SK-N-SH (cell line): ENCODE measurements around the gene TRPC4AP. TPM values are rescaled to one million over a fixed set of nuclear protein-coding genes. Genes with fewer than 3 reads are reported as not detected.

Source experiments
- CTCF ChIA-PET: fragments of 300-600, 350-600 bp; formaldehyde crosslinking; extraction: SDS; loops from one replicate; lab custom pipeline; 2021; lab: Yijun Ruan, JAX
- POLR2A ChIA-PET: fragments of 350-600 bp; sonication (Branson Sonifier 250); formaldehyde crosslinking; extraction: SDS; loops from one replicate; lab custom pipeline; 2020; ENCODE audit warnings: antibody characterized with exemption, inconsistent platforms; lab: Yijun Ruan, JAX
- DNase-seq: peaks from one replicate; pipeline ENCODE4 v3.0.0; 2012
- H2AFZ ChIP-seq: fragments of 200-600 bp; sonication (generic); 2 replicates; pipeline ENCODE4 v1.8.1; 2016; ENCODE audit warnings: antibody characterized with exemption, mild to moderate bottlenecking, low read depth
- H3F3A ChIP-seq: fragments of 200-600 bp; sonication (generic); replicated peaks from 2 replicates; pipeline ENCODE3; 2016; ENCODE audit warnings: antibody characterized with exemption, mild to moderate bottlenecking; ENCODE audit not compliant: insufficient read depth
- H3K27ac ChIP-seq, 2 experiments: fragments of 200-500 bp in 1 of 2; fragments of 200-600 bp in 1 of 2; sonication (Bioruptor generic) in 1 of 2; sonication (generic), shearing (Covaris generic) in 1 of 2; 2 replicates each; pipeline versions ENCODE4 v1.5.1 to v1.6.1; 2014 to 2016; ENCODE audit warnings: low read depth in 2 of 2, inconsistent platforms in 1 of 2, low read length in 1 of 2, mild to moderate bottlenecking in 1 of 2, mixed read lengths in 1 of 2
- H3K27me3 ChIP-seq: fragments of 200-600 bp; sonication (generic), shearing (Covaris generic); 2 replicates; pipeline ENCODE4 v1.6.1; 2016; ENCODE audit warnings: mixed run types; ENCODE audit not compliant: insufficient read depth
- H3K36me3 ChIP-seq, 2 experiments: fragments of 200-500 bp in 1 of 2; fragments of 200-600 bp in 1 of 2; sonication (Bioruptor generic) in 1 of 2; sonication (generic) in 1 of 2; replicated peaks in 1 of 2; 2 replicates each; pipeline versions ENCODE3 to v1.5.1; 2014 to 2016; ENCODE audit warnings: low read length in 1 of 2, mild to moderate bottlenecking in 1 of 2; ENCODE audit not compliant: insufficient read depth in 2 of 2, control insufficient read depth in 1 of 2
- H3K4me1 ChIP-seq, 2 experiments: fragments of 200-500 bp in 1 of 2; fragments of 200-600 bp in 1 of 2; sonication (Bioruptor generic) in 1 of 2; sonication (generic), shearing (Covaris generic) in 1 of 2; 2 replicates each; pipeline versions ENCODE4 v1.5.1 to v1.6.1; 2014 to 2016; ENCODE audit warnings: low read depth in 1 of 2, low read length in 1 of 2, mixed run types in 1 of 2; ENCODE audit not compliant: insufficient read depth in 2 of 2, control insufficient read depth in 1 of 2
- H3K4me2 ChIP-seq: fragments of 200-600 bp; sonication (generic), shearing (Covaris generic); 2 replicates; pipeline ENCODE4 v1.6.1; 2017; ENCODE audit warnings: mixed run types
- H3K4me3 ChIP-seq, 2 experiments: fragments of 200-500 bp in 1 of 2; fragments of 200-600 bp in 1 of 2; sonication (Bioruptor generic) in 1 of 2; sonication (generic), shearing (Covaris generic) in 1 of 2; 2 replicates each; pipeline versions ENCODE4 v1.5.1 to v1.8.1; 2014 to 2016; ENCODE audit warnings: low read depth in 2 of 2, inconsistent platforms in 1 of 2, low read length in 1 of 2, mild to moderate bottlenecking in 1 of 2, mixed read lengths in 1 of 2, moderate library complexity in 1 of 2
- H3K79me2 ChIP-seq: fragments of 200-600 bp; sonication (generic); 2 replicates; pipeline ENCODE4 v1.8.1; 2017; ENCODE audit warnings: mild to moderate bottlenecking; ENCODE audit not compliant: insufficient read depth
- H3K9ac ChIP-seq: fragments of 200-600 bp; sonication (generic); 2 replicates; pipeline ENCODE4 v1.6.1; 2017; ENCODE audit warnings: mixed run types
- H3K9me2 ChIP-seq: fragments of 200-600 bp; sonication (generic); 2 replicates; pipeline ENCODE4 v1.6.1; 2017; ENCODE audit warnings: mixed run types
- H3K9me3 ChIP-seq: fragments of 200-600 bp; sonication (generic); 2 replicates; pipeline ENCODE4 v1.6.1; 2017; ENCODE audit warnings: mixed run types, mild to moderate bottlenecking, moderate library complexity
- H4K20me1 ChIP-seq: fragments of 200-600 bp; sonication (generic); 2 replicates; pipeline ENCODE4 v1.6.1; 2017; ENCODE audit warnings: mild to moderate bottlenecking, mixed run types; ENCODE audit not compliant: insufficient read depth
- EZH2phosphoT487 ChIP-seq: fragments of 200-600 bp; sonication (generic); IDR thresholded peaks from 2 replicates; pipeline ENCODE4 v1.6.1; 2017; ENCODE audit warnings: low read depth, mixed run types, mild to moderate bottlenecking, antibody characterized with exemption, moderate library complexity, borderline replicate concordance
- FOXJ3 ChIP-seq: sonication (generic); formaldehyde crosslinking; IDR thresholded peaks from 2 replicates; pipeline ENCODE4 v1.5.1; 2020; ENCODE audit warnings: mild to moderate bottlenecking, missing genetic modification reagents
- GABPA ChIP-seq: IDR thresholded peaks from 2 replicates; pipeline ENCODE4 v1.4.0; 2012; ENCODE audit warnings: low read depth, mild to moderate bottlenecking
- GATA2 ChIP-seq: sonication (generic); formaldehyde crosslinking; IDR thresholded peaks from 2 replicates; pipeline ENCODE4 v1.5.0; 2020; ENCODE audit warnings: mild to moderate bottlenecking, missing genetic modification reagents
- JUND ChIP-seq: IDR thresholded peaks from 2 replicates; pipeline ENCODE4 v1.4.0; 2012
- NFIC ChIP-seq: IDR thresholded peaks from 2 replicates; pipeline ENCODE4 v1.4.0; 2012; ENCODE audit warnings: borderline replicate concordance
- RAD21 ChIP-seq: IDR thresholded peaks from 2 replicates; pipeline ENCODE4 v1.6.1; 2012; ENCODE audit warnings: mild to moderate bottlenecking, low read length
- SMC3 ChIP-seq: IDR thresholded peaks from 2 replicates; pipeline ENCODE4 v1.6.1; 2012; ENCODE audit warnings: low read depth, low read length, improper control_type of control experiment
- TAF1 ChIP-seq: IDR thresholded peaks from 2 replicates; pipeline ENCODE4 v1.6.1; 2012; ENCODE audit warnings: low read depth, mild to moderate bottlenecking, low read length, moderate library complexity, borderline replicate concordance
- TEAD4 ChIP-seq: IDR thresholded peaks from 2 replicates; pipeline ENCODE4 v1.4.0; 2012; ENCODE audit warnings: mild to moderate bottlenecking, borderline replicate concordance; ENCODE audit not compliant: insufficient read depth
- YY1 ChIP-seq: IDR thresholded peaks from 2 replicates; pipeline ENCODE4 v1.4.0; 2012; ENCODE audit warnings: low read depth, mild to moderate bottlenecking
- WGBS: methylation state at CpG from one replicate; pipeline ENCODE4 v1.1.6; 2017; ENCODE audit warnings: low lambda C conversion rate; 5-methylcytosine and 5-hydroxymethylcytosine counted together
- polyA plus RNA-seq, 3 experiments: library from polyadenylated mRNA; depleted of rRNA; stranded (reverse); fragments of >200 nt; gene quantifications; 2 replicates each; pipeline ENCODE4 v1.2.3, GENCODE V29; 2012
- TF ChIP-seq, protein P1 (sequence below): fragments of 150-350 bp; IDR thresholded peaks from 2 replicates; pipeline ENCODE4 v1.6.1; 2017; ENCODE audit warnings: antibody characterized with exemption, low read length, low read depth, borderline replicate concordance
- TF ChIP-seq, protein P2 (sequence below): fragments of 150-350 bp; IDR thresholded peaks from 2 replicates; pipeline ENCODE4 v1.6.1; 2016; ENCODE audit warnings: mild to moderate bottlenecking, low read depth, low read length
- TF ChIP-seq, protein P3 (sequence below): IDR thresholded peaks from 2 replicates; pipeline ENCODE4 v1.4.0; 2012; ENCODE audit warnings: low read depth, borderline replicate concordance
- TF ChIP-seq, protein P4 (sequence below): fragments of 200-600 bp; sonication (generic); IDR thresholded peaks from 2 replicates; pipeline ENCODE4 v1.6.1; 2017; ENCODE audit warnings: antibody characterized with exemption, mild to moderate bottlenecking, moderate library complexity
- TF ChIP-seq, protein P5 (sequence below): IDR thresholded peaks from 2 replicates; pipeline ENCODE4 v1.6.1; 2012; ENCODE audit warnings: mild to moderate bottlenecking, low read depth, low read length, moderate library complexity
- TF ChIP-seq, protein P6 (sequence below): IDR thresholded peaks from 2 replicates; pipeline ENCODE4 v1.4.0; 2012; ENCODE audit warnings: low read depth, borderline replicate concordance
- TF ChIP-seq, protein P7 (sequence below): IDR thresholded peaks from 2 replicates; pipeline ENCODE4; 2012

Gene TRPC4AP
- polyA plus RNA-seq, 1 of the 3 experiments (the other 2 are of a cell fraction), result 57.4 TPM

DNA sequence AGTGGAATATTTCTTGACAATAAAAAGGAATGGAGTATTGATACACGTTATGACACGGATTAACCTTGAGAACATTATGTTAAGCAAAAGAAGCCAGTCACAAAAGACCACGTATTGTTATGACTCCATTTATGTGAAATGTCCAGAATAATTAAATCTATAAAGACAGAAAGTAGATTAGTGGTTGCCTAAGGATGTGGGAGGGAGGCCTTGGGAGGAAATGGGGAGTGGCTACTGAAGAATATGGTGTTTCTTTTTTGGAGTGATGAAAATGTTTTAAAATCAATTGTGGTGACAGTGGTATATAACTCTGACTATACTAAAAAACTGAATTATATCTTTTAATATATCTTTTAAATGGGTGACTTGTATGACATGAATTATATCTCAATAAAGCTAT is 30.1 kb downstream of the TRPC4AP start:
- ChIA-PET CTCF (no interaction called here), POLR2A (no interaction called here)
- H3K4me1 ChIP-seq, result peaks cover 0 to 7% of the 10 kb centered on the region in 2 experiments; a peak in 1 of 4 replicates
- peaks cover 5 to 45% of the 10 kb centered on the region in 2 experiments for H3K36me3 ChIP-seq
- no peaks in the 10 kb centered on the region for H3K9me3 ChIP-seq
- DNase-seq, result no peak
- H3K27ac ChIP-seq, result no peak overlapping the region
- TF ChIP-seq, protein P1, sequence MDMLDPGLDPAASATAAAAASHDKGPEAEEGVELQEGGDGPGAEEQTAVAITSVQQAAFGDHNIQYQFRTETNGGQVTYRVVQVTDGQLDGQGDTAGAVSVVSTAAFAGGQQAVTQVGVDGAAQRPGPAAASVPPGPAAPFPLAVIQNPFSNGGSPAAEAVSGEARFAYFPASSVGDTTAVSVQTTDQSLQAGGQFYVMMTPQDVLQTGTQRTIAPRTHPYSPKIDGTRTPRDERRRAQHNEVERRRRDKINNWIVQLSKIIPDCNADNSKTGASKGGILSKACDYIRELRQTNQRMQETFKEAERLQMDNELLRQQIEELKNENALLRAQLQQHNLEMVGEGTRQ, result no peak
- TF ChIP-seq GABPA (no peak), SMC3 (no peak), YY1 (no peak), FOXJ3 (CRISPR knock-in tag) (no peak), RAD21 (no peak), NFIC (no peak), TAF1 (no peak), JUND (no peak), TEAD4 (no peak), EZH2phosphoT487 (no peak), GATA2 (no peak)
- TF ChIP-seq, protein P2, sequence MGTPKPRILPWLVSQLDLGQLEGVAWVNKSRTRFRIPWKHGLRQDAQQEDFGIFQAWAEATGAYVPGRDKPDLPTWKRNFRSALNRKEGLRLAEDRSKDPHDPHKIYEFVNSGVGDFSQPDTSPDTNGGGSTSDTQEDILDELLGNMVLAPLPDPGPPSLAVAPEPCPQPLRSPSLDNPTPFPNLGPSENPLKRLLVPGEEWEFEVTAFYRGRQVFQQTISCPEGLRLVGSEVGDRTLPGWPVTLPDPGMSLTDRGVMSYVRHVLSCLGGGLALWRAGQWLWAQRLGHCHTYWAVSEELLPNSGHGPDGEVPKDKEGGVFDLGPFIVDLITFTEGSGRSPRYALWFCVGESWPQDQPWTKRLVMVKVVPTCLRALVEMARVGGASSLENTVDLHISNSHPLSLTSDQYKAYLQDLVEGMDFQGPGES, result no peak
- TF ChIP-seq, protein P3, sequence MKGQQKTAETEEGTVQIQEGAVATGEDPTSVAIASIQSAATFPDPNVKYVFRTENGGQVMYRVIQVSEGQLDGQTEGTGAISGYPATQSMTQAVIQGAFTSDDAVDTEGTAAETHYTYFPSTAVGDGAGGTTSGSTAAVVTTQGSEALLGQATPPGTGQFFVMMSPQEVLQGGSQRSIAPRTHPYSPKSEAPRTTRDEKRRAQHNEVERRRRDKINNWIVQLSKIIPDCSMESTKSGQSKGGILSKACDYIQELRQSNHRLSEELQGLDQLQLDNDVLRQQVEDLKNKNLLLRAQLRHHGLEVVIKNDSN, result no peak
- TF ChIP-seq, protein P4, sequence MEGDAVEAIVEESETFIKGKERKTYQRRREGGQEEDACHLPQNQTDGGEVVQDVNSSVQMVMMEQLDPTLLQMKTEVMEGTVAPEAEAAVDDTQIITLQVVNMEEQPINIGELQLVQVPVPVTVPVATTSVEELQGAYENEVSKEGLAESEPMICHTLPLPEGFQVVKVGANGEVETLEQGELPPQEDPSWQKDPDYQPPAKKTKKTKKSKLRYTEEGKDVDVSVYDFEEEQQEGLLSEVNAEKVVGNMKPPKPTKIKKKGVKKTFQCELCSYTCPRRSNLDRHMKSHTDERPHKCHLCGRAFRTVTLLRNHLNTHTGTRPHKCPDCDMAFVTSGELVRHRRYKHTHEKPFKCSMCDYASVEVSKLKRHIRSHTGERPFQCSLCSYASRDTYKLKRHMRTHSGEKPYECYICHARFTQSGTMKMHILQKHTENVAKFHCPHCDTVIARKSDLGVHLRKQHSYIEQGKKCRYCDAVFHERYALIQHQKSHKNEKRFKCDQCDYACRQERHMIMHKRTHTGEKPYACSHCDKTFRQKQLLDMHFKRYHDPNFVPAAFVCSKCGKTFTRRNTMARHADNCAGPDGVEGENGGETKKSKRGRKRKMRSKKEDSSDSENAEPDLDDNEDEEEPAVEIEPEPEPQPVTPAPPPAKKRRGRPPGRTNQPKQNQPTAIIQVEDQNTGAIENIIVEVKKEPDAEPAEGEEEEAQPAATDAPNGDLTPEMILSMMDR, result no peak
- TF ChIP-seq, protein P5, sequence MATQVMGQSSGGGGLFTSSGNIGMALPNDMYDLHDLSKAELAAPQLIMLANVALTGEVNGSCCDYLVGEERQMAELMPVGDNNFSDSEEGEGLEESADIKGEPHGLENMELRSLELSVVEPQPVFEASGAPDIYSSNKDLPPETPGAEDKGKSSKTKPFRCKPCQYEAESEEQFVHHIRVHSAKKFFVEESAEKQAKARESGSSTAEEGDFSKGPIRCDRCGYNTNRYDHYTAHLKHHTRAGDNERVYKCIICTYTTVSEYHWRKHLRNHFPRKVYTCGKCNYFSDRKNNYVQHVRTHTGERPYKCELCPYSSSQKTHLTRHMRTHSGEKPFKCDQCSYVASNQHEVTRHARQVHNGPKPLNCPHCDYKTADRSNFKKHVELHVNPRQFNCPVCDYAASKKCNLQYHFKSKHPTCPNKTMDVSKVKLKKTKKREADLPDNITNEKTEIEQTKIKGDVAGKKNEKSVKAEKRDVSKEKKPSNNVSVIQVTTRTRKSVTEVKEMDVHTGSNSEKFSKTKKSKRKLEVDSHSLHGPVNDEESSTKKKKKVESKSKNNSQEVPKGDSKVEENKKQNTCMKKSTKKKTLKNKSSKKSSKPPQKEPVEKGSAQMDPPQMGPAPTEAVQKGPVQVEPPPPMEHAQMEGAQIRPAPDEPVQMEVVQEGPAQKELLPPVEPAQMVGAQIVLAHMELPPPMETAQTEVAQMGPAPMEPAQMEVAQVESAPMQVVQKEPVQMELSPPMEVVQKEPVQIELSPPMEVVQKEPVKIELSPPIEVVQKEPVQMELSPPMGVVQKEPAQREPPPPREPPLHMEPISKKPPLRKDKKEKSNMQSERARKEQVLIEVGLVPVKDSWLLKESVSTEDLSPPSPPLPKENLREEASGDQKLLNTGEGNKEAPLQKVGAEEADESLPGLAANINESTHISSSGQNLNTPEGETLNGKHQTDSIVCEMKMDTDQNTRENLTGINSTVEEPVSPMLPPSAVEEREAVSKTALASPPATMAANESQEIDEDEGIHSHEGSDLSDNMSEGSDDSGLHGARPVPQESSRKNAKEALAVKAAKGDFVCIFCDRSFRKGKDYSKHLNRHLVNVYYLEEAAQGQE, result no peak
- TF ChIP-seq, protein P6, sequence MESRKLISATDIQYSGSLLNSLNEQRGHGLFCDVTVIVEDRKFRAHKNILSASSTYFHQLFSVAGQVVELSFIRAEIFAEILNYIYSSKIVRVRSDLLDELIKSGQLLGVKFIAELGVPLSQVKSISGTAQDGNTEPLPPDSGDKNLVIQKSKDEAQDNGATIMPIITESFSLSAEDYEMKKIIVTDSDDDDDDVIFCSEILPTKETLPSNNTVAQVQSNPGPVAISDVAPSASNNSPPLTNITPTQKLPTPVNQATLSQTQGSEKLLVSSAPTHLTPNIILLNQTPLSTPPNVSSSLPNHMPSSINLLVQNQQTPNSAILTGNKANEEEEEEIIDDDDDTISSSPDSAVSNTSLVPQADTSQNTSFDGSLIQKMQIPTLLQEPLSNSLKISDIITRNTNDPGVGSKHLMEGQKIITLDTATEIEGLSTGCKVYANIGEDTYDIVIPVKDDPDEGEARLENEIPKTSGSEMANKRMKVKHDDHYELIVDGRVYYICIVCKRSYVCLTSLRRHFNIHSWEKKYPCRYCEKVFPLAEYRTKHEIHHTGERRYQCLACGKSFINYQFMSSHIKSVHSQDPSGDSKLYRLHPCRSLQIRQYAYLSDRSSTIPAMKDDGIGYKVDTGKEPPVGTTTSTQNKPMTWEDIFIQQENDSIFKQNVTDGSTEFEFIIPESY, result no peak
- TF ChIP-seq, protein P7, sequence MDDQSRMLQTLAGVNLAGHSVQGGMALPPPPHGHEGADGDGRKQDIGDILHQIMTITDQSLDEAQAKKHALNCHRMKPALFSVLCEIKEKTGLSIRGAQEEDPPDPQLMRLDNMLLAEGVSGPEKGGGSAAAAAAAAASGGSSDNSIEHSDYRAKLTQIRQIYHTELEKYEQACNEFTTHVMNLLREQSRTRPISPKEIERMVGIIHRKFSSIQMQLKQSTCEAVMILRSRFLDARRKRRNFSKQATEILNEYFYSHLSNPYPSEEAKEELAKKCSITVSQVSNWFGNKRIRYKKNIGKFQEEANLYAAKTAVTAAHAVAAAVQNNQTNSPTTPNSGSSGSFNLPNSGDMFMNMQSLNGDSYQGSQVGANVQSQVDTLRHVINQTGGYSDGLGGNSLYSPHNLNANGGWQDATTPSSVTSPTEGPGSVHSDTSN, result no peak
- no peaks in the 10 kb centered on the region for H3K9me2 ChIP-seq
- H3K4me2 ChIP-seq, result no peak overlapping the region
- 98% methylated on average over 3 of the region's 3 CpGs for WGBS
- peaks cover 83% of the 10 kb centered on the region for H4K20me1 ChIP-seq
- H3K79me2 ChIP-seq, result peaks cover 99% of the 10 kb centered on the region
- H3F3A ChIP-seq, result no peaks in the 10 kb centered on the region
- no peaks in the 10 kb centered on the region for H3K27me3 ChIP-seq
- no peak overlapping the region for H3K9ac ChIP-seq
- H3K4me3 ChIP-seq, result no peak overlapping the region
- no peak overlapping the region for H2AFZ ChIP-seq
